Testis (tissue), 2 donors: ENCODE measurements around the gene CALML3.

Source experiments
- POLR2A ChIP-seq: fragments of 450-650 bp; IDR thresholded peaks from one replicate; pipeline ENCODE4 v1.6.1; 2017; ENCODE audit warnings: antibody characterized with exemption, mild to moderate bottlenecking, moderate library complexity
- TF ChIP-seq, protein P1 (sequence below), 3 experiments: fragments of 450-650 bp in 2 of 3; fragments of 200-600 bp in 1 of 3; sonication (generic) in 1 of 3; IDR thresholded peaks; one replicate each; pipeline ENCODE4 v1.5.1; 2016 to 2019; ENCODE audit warnings: antibody characterized with exemption in 3 of 3, mild to moderate bottlenecking in 2 of 3, moderate library complexity in 1 of 3

DNA sequence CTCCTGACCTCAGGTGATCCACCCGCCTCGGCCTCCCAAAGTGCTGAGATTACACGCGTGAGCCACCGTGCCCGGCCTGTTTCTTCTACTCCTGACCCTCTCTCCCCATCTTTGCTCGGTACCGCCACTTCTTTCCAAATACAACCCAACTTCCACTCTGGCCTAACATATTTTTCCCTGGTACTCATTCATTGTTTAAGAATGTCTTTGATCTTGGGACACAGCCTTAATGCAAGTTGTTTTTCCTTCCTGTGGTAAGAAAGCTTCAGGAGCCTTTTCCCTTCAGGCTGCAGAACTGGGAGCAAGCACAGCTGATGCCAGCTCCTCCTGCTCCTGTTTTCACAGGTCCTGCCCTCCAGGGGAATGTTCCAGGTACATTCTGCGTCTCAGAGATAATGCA is 13.7 kb downstream of the CALML3 start:
- TF ChIP-seq, protein P1, sequence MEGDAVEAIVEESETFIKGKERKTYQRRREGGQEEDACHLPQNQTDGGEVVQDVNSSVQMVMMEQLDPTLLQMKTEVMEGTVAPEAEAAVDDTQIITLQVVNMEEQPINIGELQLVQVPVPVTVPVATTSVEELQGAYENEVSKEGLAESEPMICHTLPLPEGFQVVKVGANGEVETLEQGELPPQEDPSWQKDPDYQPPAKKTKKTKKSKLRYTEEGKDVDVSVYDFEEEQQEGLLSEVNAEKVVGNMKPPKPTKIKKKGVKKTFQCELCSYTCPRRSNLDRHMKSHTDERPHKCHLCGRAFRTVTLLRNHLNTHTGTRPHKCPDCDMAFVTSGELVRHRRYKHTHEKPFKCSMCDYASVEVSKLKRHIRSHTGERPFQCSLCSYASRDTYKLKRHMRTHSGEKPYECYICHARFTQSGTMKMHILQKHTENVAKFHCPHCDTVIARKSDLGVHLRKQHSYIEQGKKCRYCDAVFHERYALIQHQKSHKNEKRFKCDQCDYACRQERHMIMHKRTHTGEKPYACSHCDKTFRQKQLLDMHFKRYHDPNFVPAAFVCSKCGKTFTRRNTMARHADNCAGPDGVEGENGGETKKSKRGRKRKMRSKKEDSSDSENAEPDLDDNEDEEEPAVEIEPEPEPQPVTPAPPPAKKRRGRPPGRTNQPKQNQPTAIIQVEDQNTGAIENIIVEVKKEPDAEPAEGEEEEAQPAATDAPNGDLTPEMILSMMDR (IDR thresholded peaks at IDR 0.05) = no peak
- no peak for TF ChIP-seq POLR2A
